HG03432 (cell line): Measurements from ENCODE around the gene COL8A1.

Source experiments
- ATAC-seq: cut with Tn5 transposase; IDR thresholded peaks from one replicate; pipeline ENCODE4 v1.9.1; 2021; ENCODE audit warnings: mild to moderate bottlenecking, moderate library complexity; ENCODE audit not compliant: unreplicated experiment

The COL8A1 gene

DNA sequence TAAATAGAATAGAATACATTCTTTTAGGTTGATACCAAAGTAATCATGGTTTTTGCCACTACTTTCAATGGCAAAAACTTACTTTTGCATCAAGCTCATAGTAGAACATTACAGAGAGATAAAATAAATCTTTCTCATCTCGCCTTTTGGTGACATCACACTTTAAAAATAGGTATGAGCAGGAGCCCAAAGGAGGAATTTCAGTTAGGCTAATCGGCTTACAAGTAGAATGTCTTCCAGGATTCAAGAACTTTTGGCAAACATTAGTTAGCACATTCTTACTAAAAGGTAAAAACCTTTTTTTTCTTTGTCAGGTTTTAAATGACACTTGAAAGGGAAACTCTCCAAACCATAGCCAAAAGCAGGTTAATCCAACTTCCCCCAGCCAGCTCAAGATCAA lies 119.6 kb downstream of the COL8A1 start:
- ATAC-seq, result no peak

DNA sequence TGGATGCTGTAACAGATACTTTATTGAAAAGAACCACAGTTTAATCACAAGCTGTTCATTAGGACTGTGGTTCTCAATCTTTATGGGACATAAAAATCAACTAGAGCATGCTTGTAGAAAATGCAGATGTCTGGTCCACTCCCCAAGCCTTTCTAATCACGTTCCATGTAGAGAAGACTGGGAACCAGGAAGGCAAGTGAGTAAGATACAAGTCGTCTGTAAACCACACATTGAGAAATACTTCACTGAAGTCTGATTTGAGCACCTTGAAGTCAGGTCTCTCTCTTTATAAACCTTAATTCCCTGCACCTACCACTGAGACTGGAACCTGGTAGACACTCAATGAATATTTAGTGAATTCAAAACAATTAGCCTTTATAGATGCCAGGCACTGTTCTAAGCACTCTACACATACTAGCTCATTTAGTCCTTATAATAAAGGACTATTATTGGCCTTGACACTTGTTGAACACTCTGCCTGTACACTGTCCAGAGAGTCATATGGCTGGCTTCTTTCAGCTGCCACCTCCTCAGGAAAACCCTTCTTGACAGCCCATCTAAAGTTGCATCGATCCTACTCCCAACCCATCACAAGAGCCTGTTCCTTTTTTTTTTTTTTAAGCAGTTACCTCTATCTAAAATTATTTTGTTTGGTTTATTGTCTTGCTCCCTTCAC lies 120.2 kb downstream of the COL8A1 start:
- ATAC-seq, result no peak

DNA sequence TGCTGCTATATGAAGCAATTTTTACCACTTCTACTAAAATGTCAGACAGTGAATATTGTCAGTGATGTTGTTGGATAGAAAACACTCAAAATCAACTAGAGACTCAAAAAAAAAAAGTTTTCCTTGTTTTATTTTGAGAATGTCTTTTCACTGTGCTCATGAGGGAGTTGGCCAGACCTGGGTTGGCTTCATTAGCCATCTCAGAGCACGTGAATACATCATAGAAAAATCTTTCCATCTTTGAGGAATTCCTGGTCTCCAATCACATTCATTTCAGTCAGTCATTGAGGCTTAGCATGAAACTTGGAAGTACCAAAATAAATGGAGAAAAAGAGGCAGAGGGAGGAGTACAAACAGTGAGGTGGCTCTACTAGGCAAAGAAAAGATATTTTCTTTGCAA lies 121.6 kb downstream of the COL8A1 start:
- no peak for ATAC-seq

DNA sequence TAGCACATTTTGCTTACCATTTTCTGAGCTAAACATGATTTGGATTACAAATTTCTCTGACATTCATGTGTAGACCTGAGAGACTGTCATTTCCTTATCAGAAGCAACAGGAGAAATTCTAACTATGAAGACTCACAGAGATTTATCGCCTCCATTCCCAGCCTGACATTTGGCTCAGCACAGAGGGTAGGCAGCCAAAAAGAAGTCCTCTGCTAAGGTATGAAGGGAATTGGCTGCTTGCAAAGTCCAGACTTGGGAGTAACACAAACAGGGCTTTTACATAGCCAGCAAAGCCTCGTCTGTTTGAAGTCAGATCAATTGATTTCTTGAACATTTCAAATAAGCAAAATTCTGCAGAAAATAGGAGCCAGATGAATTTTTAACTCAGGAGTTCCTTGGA lies 122.2 kb downstream of the COL8A1 start:
- no peak for ATAC-seq

DNA sequence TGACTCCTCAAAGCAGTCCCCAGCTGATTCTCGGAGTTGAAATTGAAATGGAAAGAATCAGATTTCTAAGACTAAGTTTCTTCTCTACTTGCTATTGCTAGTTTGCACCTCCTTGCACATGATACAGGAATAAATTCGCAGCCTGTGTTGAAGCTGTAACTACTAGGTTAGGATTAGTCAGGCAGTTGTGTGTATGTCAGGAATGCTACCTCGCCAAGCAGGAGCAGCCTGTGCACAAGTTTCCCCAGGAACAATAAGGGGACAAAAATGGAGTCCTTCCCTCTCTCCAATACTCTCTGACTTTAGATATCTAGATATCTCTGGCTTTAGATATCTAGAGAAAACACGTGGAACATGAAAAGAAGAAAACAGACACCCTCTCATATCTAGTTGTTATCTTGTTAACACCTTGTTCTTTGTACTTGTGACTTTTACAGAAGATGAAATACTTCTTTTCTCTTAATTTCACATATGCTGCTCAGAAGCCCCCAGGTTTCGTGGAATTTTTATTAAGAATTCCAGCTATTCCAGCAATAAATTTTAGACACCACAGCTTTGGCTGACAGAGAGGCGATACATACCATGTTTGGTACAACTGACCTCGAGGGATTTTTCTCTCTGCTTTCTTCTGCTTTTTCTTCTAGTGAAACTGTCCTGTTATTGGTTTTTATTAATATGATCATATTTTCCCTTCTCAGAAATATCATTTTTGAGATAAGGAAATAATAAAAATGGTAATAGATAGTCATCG lies 123.2 kb downstream of the COL8A1 start:
- ATAC-seq, result no peak

DNA sequence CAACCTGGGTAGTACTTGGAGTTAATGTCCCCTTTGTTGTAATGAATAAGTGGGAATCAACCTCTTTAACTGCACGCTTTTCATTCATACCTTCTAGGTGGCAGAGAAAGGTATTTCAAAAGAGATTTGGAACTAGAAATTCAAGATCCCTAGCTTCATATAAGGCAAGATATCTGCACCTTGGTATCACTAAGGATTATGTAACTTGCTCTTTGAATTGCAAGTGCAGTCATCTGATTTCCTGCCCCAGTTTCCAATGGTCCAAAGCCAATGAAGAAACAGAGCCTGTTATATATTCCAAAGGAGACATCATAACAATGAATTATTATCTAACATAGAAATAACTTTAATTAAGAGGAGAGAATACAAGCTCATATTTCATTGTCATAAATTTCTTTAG lies 124.5 kb downstream of the COL8A1 start:
- ATAC-seq, result no peak

DNA sequence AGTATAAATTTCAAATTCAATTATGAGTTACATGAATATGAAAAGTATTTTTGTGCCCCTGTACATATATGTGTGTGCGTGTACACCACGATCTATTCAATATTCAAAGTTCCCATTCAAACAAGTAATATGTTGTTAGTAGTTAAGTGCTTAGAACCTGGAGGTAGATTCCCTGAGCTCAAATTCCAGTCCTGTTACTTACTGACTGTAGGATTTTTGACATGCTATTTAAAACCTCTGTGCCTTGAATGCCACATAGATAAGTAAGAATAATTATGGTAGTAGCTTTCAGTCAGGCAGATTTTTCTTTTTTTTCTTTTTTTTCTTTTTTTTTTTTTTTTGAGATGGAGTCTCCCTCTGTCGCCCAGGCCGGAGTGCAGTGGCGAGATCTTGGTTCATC lies 126.0 kb downstream of the COL8A1 start:
- no peak for ATAC-seq

DNA sequence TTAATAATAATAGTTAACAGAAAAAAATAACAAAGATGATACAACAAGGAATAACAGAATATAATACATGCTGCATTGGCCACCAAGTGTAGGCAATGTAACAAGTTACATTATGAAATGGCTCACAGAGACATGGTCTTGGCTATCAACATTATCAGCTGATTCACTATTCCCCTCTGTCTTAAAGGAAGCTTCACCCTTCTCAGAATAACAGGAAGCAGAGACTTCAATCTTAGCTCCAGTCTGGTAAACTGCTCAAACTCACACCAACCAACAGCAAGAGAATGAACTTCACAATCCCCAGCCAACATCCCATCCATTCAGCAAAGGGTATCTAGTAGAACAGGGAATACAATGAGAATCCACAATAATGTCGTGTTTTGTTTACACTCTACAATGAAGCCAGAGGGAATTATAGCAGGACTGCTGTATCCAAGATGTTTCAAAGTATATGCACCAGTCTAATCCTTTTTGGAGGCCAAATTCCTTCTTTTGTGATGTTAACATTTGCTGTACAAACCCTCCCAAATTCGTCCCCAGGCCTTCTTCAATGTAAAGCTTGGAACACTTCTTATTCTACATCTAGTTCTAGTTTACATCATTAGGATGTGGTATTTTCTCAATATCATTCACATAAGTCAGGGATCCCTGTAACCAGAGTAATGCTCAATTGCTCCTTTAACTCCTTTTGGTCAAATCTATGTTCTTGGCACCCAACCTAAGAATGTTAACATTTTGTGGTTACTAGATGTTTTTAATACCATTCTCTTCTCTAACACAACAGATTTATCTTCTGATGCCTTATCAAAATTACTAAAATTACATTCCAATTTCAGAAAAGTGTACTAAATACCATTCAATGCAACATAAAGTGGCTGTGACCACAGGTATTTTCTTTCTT lies 126.9 kb downstream of the COL8A1 start:
- ATAC-seq, result no peak

DNA sequence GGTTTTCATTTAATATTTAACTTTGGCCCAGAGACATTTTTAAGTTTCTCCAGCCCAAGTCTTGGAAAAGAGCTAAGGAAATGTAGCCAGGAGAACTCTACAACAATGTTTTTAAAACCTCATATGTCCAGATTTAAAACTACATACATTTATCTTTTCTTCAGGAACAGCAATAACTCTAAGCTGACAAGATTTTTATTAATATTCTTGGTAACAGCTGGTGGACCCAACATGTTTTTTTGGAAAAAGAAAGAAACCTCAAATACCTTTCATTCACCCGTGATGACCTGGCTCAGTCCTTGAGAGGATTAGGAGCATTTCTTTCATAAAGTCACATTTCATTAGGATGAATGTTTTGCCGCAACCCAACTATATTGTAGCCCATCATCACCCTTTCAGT lies 128.9 kb downstream of the COL8A1 start:
- no peak for ATAC-seq

DNA sequence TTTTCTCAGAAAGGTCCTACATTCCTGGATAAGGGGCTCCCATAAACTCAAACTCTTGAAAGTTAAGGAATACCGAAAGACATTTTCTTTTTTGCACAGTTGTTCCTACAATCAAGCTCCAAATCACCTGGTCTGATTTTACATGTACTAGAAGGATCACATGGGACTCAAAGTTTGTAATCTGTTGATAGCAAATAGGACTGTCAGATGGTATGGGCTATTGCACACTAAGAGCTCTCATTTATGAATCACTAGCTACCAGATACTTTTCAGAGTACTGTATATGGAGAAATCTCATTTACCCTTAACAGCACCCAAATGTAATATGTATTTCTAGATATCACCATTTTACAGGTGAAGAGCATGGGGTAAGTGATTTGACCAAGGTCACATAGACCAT lies 129.7 kb downstream of the COL8A1 start:
- no peak for ATAC-seq

DNA sequence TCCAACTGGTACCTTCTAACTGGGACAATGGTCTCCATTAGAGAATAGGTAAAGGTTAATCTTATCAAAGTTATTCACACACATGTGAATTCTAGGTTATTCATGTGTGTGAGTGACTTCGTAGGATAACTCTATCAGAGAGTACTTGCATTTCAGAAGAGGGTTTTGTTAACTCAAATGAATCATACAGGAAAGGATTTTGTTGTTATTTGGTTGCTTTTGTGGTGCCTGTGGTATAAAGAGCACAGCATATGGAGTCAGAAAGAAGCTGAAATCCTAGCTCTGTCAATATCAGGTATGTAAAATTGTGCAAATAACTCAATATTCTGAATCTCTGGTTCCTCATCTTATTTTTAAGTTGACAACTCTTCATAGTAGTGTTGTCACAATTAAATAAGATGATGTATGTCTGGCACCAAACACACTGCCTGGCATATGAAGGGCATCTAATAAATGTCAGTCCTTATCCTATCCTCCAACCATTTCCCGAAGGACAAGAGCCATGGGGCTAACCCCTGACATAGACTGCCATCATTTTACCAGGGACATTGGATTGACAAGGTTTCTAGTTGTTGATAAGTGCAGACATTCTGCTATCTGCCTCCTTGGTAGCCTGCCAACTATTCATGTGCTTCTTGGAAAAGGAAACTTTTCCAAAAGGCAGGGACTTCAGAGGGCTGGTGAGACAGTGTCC lies 130.6 kb downstream of the COL8A1 start:
- ATAC-seq, result no peak

DNA sequence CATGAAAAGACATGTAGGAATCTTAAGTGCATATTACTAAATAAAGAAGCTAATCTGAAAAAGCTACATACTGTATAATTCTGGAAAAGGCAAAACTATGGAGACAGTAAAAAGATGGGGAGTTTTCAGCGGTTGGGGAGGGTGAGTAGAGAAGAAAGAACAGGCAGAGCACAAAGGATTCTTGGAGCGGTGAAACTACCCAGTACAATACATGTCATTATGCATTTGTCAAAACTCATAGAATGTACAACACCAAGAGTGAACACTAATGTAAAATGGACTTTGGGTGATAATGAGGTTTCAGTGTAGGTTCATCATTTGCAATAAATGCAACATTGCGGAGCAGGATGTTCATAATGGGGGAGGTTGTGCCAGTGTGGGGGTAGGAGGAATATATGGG lies 133.8 kb downstream of the COL8A1 start:
- no peak for ATAC-seq

DNA sequence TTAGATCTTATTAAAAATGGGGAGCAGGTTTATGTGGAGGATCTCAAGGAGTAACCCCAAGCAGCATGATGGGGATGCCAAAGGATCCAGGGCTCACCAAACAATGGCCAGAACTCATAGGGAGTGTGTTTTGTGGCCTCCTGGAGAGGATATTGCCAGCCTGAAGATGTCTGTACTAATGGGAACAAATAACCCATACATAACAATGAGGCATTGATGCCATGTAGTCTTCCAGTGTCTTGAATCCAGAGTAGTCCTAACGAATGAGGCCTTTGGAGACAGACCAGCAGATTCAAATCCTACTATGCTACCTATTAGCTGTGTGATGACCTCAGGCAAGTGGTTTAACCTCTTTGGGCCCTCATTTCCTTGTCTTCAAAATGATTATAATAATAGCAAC lies 134.3 kb downstream of the COL8A1 start:
- no peak for ATAC-seq

DNA sequence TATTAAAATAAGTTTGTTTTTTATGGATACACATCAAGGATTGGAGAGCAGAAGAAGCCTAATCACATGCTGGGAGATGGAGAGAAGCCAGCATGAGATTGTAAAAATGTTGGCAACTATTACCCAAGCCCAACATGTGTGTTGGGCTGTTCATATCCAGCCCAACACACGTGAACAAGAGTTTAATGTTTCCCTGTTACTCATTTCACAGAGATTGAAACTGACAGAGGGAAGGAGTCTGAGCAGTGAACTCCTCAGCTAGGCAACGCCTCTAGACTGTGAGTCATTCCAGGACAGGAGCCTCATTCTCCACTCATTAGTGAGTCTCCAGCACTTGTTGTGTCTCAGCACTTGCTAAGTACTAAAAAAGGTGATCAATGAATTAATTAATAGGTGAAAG lies 136.1 kb downstream of the COL8A1 start:
- peak; percentile 98 for ATAC-seq

DNA sequence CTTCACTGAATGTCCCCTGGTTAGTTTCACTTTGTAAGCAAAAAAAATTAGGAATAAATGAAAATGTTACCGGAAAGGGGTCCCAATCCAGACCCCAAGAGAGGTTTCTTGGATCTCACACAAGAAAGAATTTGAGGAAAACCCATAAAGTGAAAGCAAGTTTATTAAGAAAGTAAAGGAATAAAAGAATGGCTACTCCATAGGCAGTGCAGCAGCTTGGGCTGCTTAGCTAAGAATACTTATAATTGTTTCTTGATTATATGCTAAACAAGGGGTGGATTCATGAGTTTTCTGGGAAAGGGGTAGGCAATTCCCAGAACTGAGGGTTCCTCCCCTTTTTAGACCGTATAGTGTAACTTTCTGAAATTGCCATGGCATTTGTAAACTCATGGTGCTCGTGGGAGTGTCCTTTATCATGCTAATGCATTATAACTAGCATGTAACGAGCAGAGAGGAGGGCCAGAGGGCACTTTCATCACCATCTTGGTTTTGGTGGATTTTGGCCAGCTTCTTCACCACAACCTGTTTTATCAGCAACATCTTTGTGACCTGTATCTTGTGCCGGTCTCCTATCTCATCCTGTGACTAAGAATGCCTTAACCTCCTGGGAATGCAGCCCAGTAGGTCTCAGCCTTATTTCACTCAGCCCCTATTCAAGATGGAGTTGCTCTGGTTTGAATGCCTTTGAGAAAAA lies 138.3 kb downstream of the COL8A1 start:
- ATAC-seq, result no peak

DNA sequence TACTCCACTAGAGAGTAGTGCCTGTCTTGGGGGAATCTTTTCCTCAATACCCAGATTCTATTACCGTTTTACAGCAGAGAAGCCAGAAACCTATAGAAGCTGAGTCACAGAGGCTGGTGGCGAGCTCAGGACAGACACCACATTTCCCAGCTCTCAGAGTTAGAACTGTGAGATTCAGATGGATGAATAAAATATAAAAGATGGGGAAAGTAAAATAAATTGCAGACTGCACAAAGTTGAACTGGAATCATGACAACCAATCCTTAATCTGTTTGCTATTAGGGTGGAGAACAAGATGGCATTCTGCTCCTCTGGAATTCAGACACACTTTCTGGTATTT lies 138.8 kb downstream of the COL8A1 start:
- ATAC-seq, result no peak

DNA sequence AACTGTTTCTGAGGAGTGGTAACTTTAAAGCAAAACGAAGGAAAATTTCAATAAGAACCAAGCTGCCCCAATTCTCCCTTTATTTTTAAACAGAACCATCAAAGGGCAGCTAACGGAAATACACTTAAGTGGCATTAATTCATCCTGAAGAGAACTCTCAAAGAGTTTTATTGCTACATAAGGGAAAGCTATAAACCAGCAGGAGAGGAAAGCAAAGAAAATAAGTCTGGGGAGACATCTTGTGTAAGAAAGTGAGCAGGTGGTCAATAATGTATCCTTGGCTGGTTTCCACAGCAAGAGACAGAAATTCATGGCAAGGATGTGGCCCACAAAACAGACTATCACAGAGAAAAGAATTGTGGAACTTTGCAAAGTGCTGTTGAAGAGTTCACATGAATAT lies 139.3 kb downstream of the COL8A1 start:
- no peak for ATAC-seq

DNA sequence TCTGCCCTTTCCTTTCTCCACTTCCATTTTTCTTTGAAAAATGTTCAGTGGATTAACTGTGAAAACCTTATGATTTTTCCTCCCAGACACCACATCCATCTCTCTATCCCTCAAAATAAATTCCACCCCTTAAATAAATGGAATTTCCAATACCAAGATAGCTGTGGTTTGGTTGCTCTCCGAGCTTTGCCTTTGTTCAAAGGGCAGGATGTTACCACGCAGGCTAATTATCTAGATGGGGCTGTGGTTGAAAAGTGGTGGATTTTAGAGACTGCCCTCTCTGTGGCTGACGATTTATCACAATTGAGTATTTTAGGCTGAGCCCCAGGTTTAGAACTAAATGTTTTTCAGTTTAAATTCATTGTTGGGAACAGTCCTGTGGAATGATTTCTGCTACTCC lies 142.4 kb downstream of the COL8A1 start:
- no peak for ATAC-seq

DNA sequence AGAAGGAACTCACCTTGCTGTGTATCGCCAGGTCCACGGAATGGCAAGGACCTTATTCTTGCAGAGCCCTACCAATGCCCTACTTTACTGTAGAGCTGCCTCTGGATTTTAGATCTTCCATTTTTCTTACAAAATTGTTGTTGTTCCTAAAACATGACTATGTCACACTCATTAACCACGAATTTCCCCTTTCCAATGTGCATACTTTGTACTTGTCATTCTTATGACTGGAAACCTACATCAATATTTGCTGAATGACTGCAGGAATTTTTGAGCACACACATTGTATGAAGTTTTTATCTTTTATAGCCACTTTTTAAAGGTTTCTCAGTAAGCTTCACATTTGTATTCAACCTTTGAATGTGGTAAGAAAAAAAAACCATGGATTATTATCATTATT lies 143.4 kb downstream of the COL8A1 start:
- no peak for ATAC-seq

DNA sequence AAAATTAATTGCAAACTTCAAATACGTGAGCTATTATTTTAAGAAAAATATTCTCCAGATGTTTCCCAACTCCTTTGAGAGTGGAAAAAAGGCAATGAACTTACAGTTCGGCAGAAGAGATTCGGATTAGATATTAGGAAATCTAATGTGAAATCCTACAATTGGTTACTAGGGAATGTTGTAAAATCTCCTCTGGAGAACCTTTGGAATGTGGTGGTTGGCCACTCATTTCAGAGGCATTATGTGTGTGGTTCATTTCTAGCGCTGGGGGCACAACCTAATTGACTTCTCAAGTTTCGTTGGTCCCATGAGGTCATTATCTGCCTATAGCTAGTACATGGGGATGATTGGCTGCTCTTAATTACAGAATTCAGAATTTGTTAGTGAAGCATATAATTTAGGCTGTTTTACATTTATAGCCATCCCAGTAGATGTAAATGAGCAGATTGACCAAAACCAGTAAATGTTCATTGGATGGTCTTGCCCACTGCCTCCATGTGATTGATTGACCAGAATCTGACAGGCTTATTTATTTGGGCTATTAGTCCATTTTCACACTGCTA lies 144.7 kb downstream of the COL8A1 start:
- no peak for ATAC-seq
